Stimulated activated CD4-positive, alpha-beta T cell treated with anti-CD3 and anti-CD28 coated beads, Interleukin-15, amount 100 ng/mL, for 48 hours (primary cell): ENCODE data around the gene ZSWIM8.

Source experiments
- DNase-seq, 2 donors: peaks; one replicate each; pipeline ENCODE4 v3.0.0-alpha.2; 2020; ENCODE audit warnings: low read depth in 2 of 2

ZSWIM8 gene

GRCh38 chr10:73841061-73841421 is 55.6 kb downstream of the ZSWIM8 start:
- no peak for DNase-seq

- DNase-seq, result no peak
Observed at GRCh38 chr10:73841526-73842285, 56.3 kb downstream of the ZSWIM8 start.

GRCh38 chr10:73842349-73842748 is 56.9 kb downstream of the ZSWIM8 start:
- no peak for DNase-seq

GRCh38 chr10:73843261-73843660 is 57.9 kb downstream of the ZSWIM8 start:
- DNase-seq, result no peak

- no peak for DNase-seq
Observed at GRCh38 chr10:73847031-73847430, 61.6 kb downstream of the ZSWIM8 start.

GRCh38 chr10:73848821-73849489 is 63.5 kb downstream of the ZSWIM8 start:
- DNase-seq, result peak; percentile 79 to 87

GRCh38 chr10:73850211-73850610 is 64.8 kb downstream of the ZSWIM8 start:
- no peak for DNase-seq

- DNase-seq, result no peak
Observed at GRCh38 chr10:73850863-73851461, 65.6 kb downstream of the ZSWIM8 start.
